Measurements from ENCODE around the gene SALL2.

DNA sequence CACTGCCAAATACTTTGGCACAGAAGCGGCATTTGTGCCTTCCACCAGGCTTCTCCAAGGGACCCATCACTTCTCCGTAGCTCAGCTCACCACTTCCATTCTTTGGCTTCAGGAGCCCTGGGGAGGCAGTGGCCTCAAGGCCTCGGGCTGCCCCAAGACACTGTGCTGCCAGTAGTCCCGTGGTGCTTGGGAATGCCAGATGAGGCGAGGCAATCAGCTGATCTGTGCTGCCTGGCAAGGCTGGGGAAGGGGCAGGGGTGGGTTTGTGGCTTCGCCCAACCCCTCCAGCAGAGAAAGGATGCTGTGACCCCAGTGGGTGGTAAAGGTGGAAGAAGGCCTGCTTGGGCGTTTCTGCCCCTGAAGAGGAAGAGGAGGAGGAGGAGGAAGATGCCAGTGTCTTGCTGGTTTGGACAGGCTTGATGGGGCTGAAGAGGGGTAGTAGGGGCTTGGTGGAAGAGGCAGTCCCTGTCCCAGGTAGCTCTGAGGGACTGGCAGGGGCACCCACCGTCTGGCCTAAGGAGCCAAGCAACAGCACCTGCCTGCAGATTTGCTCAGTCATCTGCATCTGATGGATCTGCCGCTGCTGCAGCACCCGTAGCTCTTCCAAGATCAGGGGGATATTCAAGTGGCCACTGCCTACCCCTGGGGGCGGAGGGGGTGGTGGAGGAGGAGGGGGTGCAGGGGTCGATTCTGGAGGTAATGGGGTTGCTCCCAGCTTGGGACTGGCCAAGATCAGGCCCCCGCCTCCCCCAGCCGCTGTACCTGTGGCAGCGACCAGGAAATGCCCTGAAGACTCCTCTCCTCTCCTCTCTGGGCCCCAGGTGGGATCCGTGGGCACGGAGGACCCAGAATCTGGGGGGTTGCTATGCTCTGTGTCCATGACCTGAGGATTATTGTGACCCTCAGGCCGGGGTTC lies 1.3 kb downstream of the SALL2 start:
- TF ChIP-seq, protein P1, sequence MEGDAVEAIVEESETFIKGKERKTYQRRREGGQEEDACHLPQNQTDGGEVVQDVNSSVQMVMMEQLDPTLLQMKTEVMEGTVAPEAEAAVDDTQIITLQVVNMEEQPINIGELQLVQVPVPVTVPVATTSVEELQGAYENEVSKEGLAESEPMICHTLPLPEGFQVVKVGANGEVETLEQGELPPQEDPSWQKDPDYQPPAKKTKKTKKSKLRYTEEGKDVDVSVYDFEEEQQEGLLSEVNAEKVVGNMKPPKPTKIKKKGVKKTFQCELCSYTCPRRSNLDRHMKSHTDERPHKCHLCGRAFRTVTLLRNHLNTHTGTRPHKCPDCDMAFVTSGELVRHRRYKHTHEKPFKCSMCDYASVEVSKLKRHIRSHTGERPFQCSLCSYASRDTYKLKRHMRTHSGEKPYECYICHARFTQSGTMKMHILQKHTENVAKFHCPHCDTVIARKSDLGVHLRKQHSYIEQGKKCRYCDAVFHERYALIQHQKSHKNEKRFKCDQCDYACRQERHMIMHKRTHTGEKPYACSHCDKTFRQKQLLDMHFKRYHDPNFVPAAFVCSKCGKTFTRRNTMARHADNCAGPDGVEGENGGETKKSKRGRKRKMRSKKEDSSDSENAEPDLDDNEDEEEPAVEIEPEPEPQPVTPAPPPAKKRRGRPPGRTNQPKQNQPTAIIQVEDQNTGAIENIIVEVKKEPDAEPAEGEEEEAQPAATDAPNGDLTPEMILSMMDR (IDR thresholded peaks at IDR 0.05; ENCODE audit: insufficient read depth, low read length, poor library complexity, severe bottlenecking): no peak
- no peak for TF ChIP-seq EZH2phosphoT487 (conservative IDR thresholded peaks at IDR 0.05; ENCODE audit: low read length)

Data from SU-DHL-6 (cell line).